Measurements from ENCODE around the gene KLK11.
"Not testable (repeated sequence)": the region's sequence is repeated elsewhere in the genome, so short reads cannot be mapped to it uniquely, and the experiment has no call there.

KLK11 gene

GRCh38 chr19:50998061-50998460 is 28.4 kb downstream of the KLK11 start:
- in situ Hi-C loops (cut with MboI; ENCODE audit: low sequenced_read_pairs, unreplicated experiment) = no loop called here
- no peak for DNase-seq (ENCODE audit: low spot score)
- TF ChIP-seq CTCF (IDR thresholded peaks at IDR 0.05; ENCODE audit: borderline replicate concordance, control extremely low read depth, extremely low read depth, insufficient read depth, missing control alignments) = no peak

GRCh38 chr19:50994129-50994528 is 32.3 kb downstream of the KLK11 start:
- TF ChIP-seq CTCF (IDR thresholded peaks at IDR 0.05; ENCODE audit: borderline replicate concordance, control extremely low read depth, extremely low read depth, insufficient read depth, missing control alignments) = no peak
- no peak for DNase-seq (ENCODE audit: low spot score)
- in situ Hi-C loops (cut with MboI; ENCODE audit: low sequenced_read_pairs, unreplicated experiment) = no loop called here

GRCh38 chr19:50992666-50993035 is 33.8 kb downstream of the KLK11 start:
- in situ Hi-C loops (cut with MboI; ENCODE audit: low sequenced_read_pairs, unreplicated experiment) = no loop called here
- no peak for TF ChIP-seq CTCF (IDR thresholded peaks at IDR 0.05; ENCODE audit: borderline replicate concordance, control extremely low read depth, extremely low read depth, insufficient read depth, missing control alignments)
- DNase-seq (ENCODE audit: low spot score) = no peak

GRCh38 chr19:50984416-50984815 is 42.0 kb downstream of the KLK11 start:
- DNase-seq (ENCODE audit: low spot score); in situ Hi-C loops (cut with MboI; ENCODE audit: low sequenced_read_pairs, unreplicated experiment): not testable (repeated sequence)

GRCh38 chr19:50983625-50984292 is 42.7 kb downstream of the KLK11 start, which contains the start of gene KLK7:
KLK7 (minus strand) TSS chr19:50983917; CDS start chr19:50982399, 1,518 bp downstream.
- DNase-seq (ENCODE audit: low spot score) = no peak
- in situ Hi-C loops (cut with MboI; ENCODE audit: low sequenced_read_pairs, unreplicated experiment) = no loop called here
- no peak for TF ChIP-seq CTCF (IDR thresholded peaks at IDR 0.05; ENCODE audit: borderline replicate concordance, control extremely low read depth, extremely low read depth, insufficient read depth, missing control alignments)

GRCh38 chr19:50982186-50982585 is 44.2 kb downstream of the KLK11 start:
- DNase-seq (ENCODE audit: low spot score) = no peak
- in situ Hi-C loops (cut with MboI; ENCODE audit: low sequenced_read_pairs, unreplicated experiment) = no loop called here
- TF ChIP-seq CTCF (IDR thresholded peaks at IDR 0.05; ENCODE audit: borderline replicate concordance, control extremely low read depth, extremely low read depth, insufficient read depth, missing control alignments) = no peak

- no peak for TF ChIP-seq CTCF (IDR thresholded peaks at IDR 0.05; ENCODE audit: borderline replicate concordance, control extremely low read depth, extremely low read depth, insufficient read depth, missing control alignments)
- in situ Hi-C loops (cut with MboI; ENCODE audit: low sequenced_read_pairs, unreplicated experiment) = no loop called here
- no peak for DNase-seq (ENCODE audit: low spot score)
These were observed 44.7 kb downstream of the KLK11 start for GRCh38 chr19:50981587-50982146.

All from GM13976 (cell line).